Measurements from ENCODE around the gene CIRBP. TPM values are rescaled to one million over a fixed set of nuclear protein-coding genes. Genes with fewer than 3 reads are reported as not detected.

The CIRBP gene
- total and polyA plus RNA-seq, 2 donors (not counting 1 experiment from before 2014, with no cell fraction given) = 643 to 1,164 TPM

DNA sequence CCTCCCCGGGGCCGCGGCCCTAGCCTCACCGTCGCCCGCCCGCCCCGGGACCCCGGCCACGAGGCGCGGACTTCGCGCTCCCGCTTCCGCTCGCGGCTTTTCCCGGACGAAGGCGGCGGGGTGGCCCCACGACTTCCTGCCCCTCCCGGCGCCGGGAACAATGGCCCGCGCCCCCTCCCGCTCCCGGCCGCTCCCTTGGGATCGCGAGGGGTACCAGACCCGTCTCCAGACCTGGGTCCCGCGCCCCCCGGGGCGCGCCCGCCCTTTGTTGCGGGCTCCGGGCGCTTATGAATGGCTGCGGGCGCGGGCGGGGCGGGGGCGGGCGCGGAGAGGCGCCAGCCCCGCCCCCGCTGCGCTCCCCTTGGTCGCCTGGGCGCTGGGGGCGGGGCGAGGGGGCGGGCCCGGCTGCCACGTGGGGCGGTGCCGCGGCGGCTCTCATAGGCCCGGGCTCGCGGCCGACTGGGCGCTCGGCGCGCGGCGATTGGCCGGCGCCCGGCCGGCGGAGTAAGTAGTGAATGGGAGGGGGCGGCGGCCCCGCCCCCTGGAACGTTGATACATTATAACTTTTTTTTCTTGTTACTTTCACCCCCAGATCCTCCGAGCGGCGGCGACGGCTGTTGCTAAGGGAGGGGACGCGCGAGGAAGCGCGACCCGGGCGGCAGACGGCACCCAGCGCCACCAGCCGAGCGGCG is 19.7 kb upstream of the CIRBP start:
- Histone ChIP-seq H3K27me3 (replicated peaks in 1 of 4; ENCODE audit: control extremely low read depth in 1 of 4, control insufficient read depth in 3 of 4, insufficient read depth in 4 of 4, low read length in 3 of 4) (no peaks in the 10 kb centered on the region), H3K4me1 (ENCODE audit: control insufficient read depth in 2 of 2, insufficient read depth in 2 of 2, low read length in 2 of 2) (peaks cover 29 to 56% of the 10 kb centered on the region in 2 donors), H3K79me2 (ENCODE audit: control insufficient read depth, insufficient read depth, low read length) (peaks cover 41% of the 10 kb centered on the region), H3K9me3 (ENCODE audit: control extremely low read depth in 1 of 3, control insufficient read depth in 2 of 3, insufficient read depth in 1 of 3, low read length in 2 of 3) (no peaks in the 10 kb centered on the region), H3K27ac (ENCODE audit: low read length in 2 of 2) (peak overlapping the region; percentile 73 to 94), H2AFZ (ENCODE audit: insufficient read depth, low read depth, low read length, poor library complexity, severe bottlenecking) (no peak overlapping the region), H3K4me3 (ENCODE audit: control extremely low read depth in 1 of 5, extremely low read depth in 1 of 5, insufficient read depth in 1 of 5, low read depth in 2 of 5, low read length in 4 of 5) (peak overlapping the region in 4 of 5 experiments; percentile 72 to 92 (median 88)), H4K20me1 (ENCODE audit: control insufficient read depth, insufficient read depth, low read length, poor library complexity, severe bottlenecking) (peaks cover 42% of the 10 kb centered on the region), H3K4me2 (replicated peaks; ENCODE audit: low read depth, low read length, poor library complexity, severe bottlenecking) (peak overlapping the region; percentile 99), H3K36me3 (replicated peaks in 1 of 2; ENCODE audit: control extremely low read depth in 1 of 2, control insufficient read depth in 1 of 2, extremely low read depth in 1 of 2, insufficient read depth in 2 of 2, low read length in 1 of 2) (peaks cover 0 to 16% of the 10 kb centered on the region in 2 experiments), H3K9ac (ENCODE audit: low read length) (peak overlapping the region; percentile 88)
- POLR2A ChIA-PET = interaction anchor here (0.9 to 2.5 kb wide), 4 partner anchors 10 to 19 kb away, joined by 6 to 33 read pairs (median 8); partner anchors contain the start of gene CIRBP
- CTCF ChIA-PET = interaction anchor here (0.7 to 2.3 kb wide), 2 partner anchors 8 to 18 kb away, joined by 3 to 31 read pairs; no protein-coding TSS in a partner anchor
- DNase-seq (peak; percentile 98), ATAC-seq (ENCODE audit: low read depth) (peak; percentile 48)
- H3K4me1 Mint-ChIP-seq = peaks cover 27% of the 10 kb centered on the region
- H3K27me3 Mint-ChIP-seq = no peaks in the 10 kb centered on the region
- WGBS (ENCODE audit: insufficient coverage) = under 1% methylated on average over 83 of the region's 102 CpGs
- intact Hi-C loops (cut with micrococcal nuclease) = loop anchor here (1.0 to 10.0 kb wide), 5 partner anchors 12 to 1935 kb away; partner anchors contain the start of genes CNN2, NCLN, RNU6-2 and TMEM259
- TF ChIP-seq EZH2 (IDR thresholded peaks at IDR 0.05; ENCODE audit: borderline replicate concordance, insufficient read depth, low read depth, low read length, poor library complexity, severe bottlenecking) = no peak
- TF ChIP-seq, protein P1, sequence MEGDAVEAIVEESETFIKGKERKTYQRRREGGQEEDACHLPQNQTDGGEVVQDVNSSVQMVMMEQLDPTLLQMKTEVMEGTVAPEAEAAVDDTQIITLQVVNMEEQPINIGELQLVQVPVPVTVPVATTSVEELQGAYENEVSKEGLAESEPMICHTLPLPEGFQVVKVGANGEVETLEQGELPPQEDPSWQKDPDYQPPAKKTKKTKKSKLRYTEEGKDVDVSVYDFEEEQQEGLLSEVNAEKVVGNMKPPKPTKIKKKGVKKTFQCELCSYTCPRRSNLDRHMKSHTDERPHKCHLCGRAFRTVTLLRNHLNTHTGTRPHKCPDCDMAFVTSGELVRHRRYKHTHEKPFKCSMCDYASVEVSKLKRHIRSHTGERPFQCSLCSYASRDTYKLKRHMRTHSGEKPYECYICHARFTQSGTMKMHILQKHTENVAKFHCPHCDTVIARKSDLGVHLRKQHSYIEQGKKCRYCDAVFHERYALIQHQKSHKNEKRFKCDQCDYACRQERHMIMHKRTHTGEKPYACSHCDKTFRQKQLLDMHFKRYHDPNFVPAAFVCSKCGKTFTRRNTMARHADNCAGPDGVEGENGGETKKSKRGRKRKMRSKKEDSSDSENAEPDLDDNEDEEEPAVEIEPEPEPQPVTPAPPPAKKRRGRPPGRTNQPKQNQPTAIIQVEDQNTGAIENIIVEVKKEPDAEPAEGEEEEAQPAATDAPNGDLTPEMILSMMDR (IDR thresholded peaks at IDR 0.05) = no peak
- peak overlapping the region; percentile 92 for H3K27ac Mint-ChIP-seq
- H3K9me3 Mint-ChIP-seq (ENCODE audit: insufficient read depth) = no peaks in the 10 kb centered on the region
- H3K4me3 Mint-ChIP-seq = peak overlapping the region; percentile 86
